ENCODE results near the gene COPS2. TPM values are rescaled to one million over a fixed set of nuclear protein-coding genes. Genes with fewer than 3 reads are reported as not detected.

The COPS2 gene
- total RNA-seq, 4 donors from 2014 or later: 55.2 to 69.4 (median 65.5) TPM

GRCh38 chr15:49164865-49165264 is 9.5 kb upstream of the COPS2 start:
- H3K27me3 ChIP-seq: no peaks in the 10 kb centered on the region
- intact Hi-C loops (cut with DNase I): no loop called here
- DNase-seq (ENCODE audit: extremely low spot score): no peak
- H3K27ac ChIP-seq (replicated peaks in 1 of 4): no peak overlapping the region
- peaks cover 0 to 6% (median 5%) of the 10 kb centered on the region in 4 donors for H3K4me1 ChIP-seq
- no peak for TF ChIP-seq POLR2AphosphoS5 (IDR thresholded peaks at IDR 0.05)
- no peak for TF ChIP-seq EP300 (IDR thresholded peaks at IDR 0.05)
- TF ChIP-seq POLR2A (IDR thresholded peaks at IDR 0.05; ENCODE audit: low read depth): no peak
- no peak for TF ChIP-seq CTCF (IDR thresholded peaks at IDR 0.05)
- H3K4me3 ChIP-seq: no peak overlapping the region
- peaks cover 0 to 16% (median 6%) of the 10 kb centered on the region in 4 donors for H3K36me3 ChIP-seq
- no peaks in the 10 kb centered on the region for H3K9me3 ChIP-seq

- peaks cover 0 to 16% (median 6%) of the 10 kb centered on the region in 4 donors for H3K36me3 ChIP-seq
- no peak for DNase-seq (ENCODE audit: extremely low spot score)
- no peaks in the 10 kb centered on the region for H3K4me1 ChIP-seq
- H3K27ac ChIP-seq (replicated peaks in 1 of 4): no peak overlapping the region
- no peaks in the 10 kb centered on the region for H3K9me3 ChIP-seq
- TF ChIP-seq EP300 (IDR thresholded peaks at IDR 0.05): no peak
- TF ChIP-seq CTCF (IDR thresholded peaks at IDR 0.05): no peak
- TF ChIP-seq POLR2AphosphoS5 (IDR thresholded peaks at IDR 0.05): no peak
- intact Hi-C loops (cut with DNase I): no loop called here
- H3K4me3 ChIP-seq: no peak overlapping the region
- WGBS: 82% methylated on average over 1 of the region's 1 CpG
- no peaks in the 10 kb centered on the region for H3K27me3 ChIP-seq
These were observed 8.3 kb upstream of the COPS2 start for GRCh38 chr15:49163678-49164077.

- TF ChIP-seq POLR2AphosphoS5 (IDR thresholded peaks at IDR 0.05) (no peak), EP300 (IDR thresholded peaks at IDR 0.05) (no peak), POLR2A (IDR thresholded peaks at IDR 0.05; ENCODE audit: low read depth) (no peak), CTCF (IDR thresholded peaks at IDR 0.05) (no peak)
- H3K4me1 ChIP-seq: peaks cover 21 to 49% (median 42%) of the 10 kb centered on the region in 4 donors
- intact Hi-C loops (cut with DNase I): loop anchor here (5.0 kb wide), 1 partner anchor 109 kb away; the partner anchor contains the start of gene SECISBP2L
- WGBS: under 1% methylated on average over 26 of the region's 26 CpGs
- peak overlapping the region; percentile 84 to 92 (median 87) for H3K4me3 ChIP-seq
- no peak for DNase-seq (ENCODE audit: extremely low spot score)
- peak overlapping the region; percentile 74 to 93 (median 90) for H3K27ac ChIP-seq (replicated peaks in 1 of 4)
- H3K36me3 ChIP-seq: no peaks in the 10 kb centered on the region
- no peaks in the 10 kb centered on the region for H3K27me3 ChIP-seq
- no peaks in the 10 kb centered on the region for H3K9me3 ChIP-seq
These were observed 632 bp upstream of the COPS2 start for GRCh38 chr15:49155834-49156627.

- Histone ChIP-seq H3K9me3 (no peaks in the 10 kb centered on the region), H3K4me3 (peak overlapping the region; percentile 84 to 92 (median 87)), H3K27me3 (no peaks in the 10 kb centered on the region), H3K27ac (replicated peaks in 1 of 4) (peak overlapping the region; percentile 88 to 93 (median 90)), H3K36me3 (no peaks in the 10 kb centered on the region), H3K4me1 (peaks cover 21 to 56% (median 51%) of the 10 kb centered on the region in 4 donors)
- DNase-seq (ENCODE audit: extremely low spot score): no peak
- 1% methylated on average over 7 of the region's 7 CpGs for WGBS
- TF ChIP-seq CTCF (IDR thresholded peaks at IDR 0.05): no peak
- no peak for TF ChIP-seq EP300 (IDR thresholded peaks at IDR 0.05)
- no peak for TF ChIP-seq POLR2A (IDR thresholded peaks at IDR 0.05; ENCODE audit: low read depth)
- TF ChIP-seq POLR2AphosphoS5 (IDR thresholded peaks at IDR 0.05): no peak
- intact Hi-C loops (cut with DNase I): loop anchor here (5.0 kb wide), 1 partner anchor 107 kb away; the partner anchor contains the start of gene SECISBP2L
These were observed 645 bp downstream of the COPS2 start for GRCh38 chr15:49154799-49155109.
